ENCODE measurements around the gene PHACTR2.
"Not testable (repeated sequence)": the region's sequence is repeated elsewhere in the genome, so short reads cannot be mapped to it uniquely, and the experiment has no call there.

The PHACTR2 gene

GRCh38 chr6:143655541-143655940 lies 22.2 kb upstream of the PHACTR2 start:
- DNase-seq (ENCODE audit: low spot score in 2 of 2), result no peak
- peaks cover 4% of the 10 kb centered on the region for H3K36me3 Mint-ChIP-seq (ENCODE audit: insufficient read depth)
- H3K27ac Mint-ChIP-seq (ENCODE audit: low read depth), result no peak overlapping the region
- no peaks in the 10 kb centered on the region for H3K27me3 Mint-ChIP-seq
- peaks cover 7% of the 10 kb centered on the region for H3K4me1 Mint-ChIP-seq
- no peak for ATAC-seq (replicated peaks; ENCODE audit: extremely low read depth, poor library complexity, severe bottlenecking)
- H3K9me3 Mint-ChIP-seq, result peaks cover 10% of the 10 kb centered on the region
- no peak overlapping the region for H3K4me3 Mint-ChIP-seq

GRCh38 chr6:143656026-143656425 lies 21.7 kb upstream of the PHACTR2 start:
- H3K27ac Mint-ChIP-seq (ENCODE audit: low read depth), result no peak overlapping the region
- H3K9me3 Mint-ChIP-seq, result peaks cover 10% of the 10 kb centered on the region
- no peak for DNase-seq (ENCODE audit: low spot score in 2 of 2)
- no peaks in the 10 kb centered on the region for H3K27me3 Mint-ChIP-seq
- peaks cover 6% of the 10 kb centered on the region for H3K36me3 Mint-ChIP-seq (ENCODE audit: insufficient read depth)
- no peak for ATAC-seq (replicated peaks; ENCODE audit: extremely low read depth, poor library complexity, severe bottlenecking)
- H3K4me1 Mint-ChIP-seq, result peaks cover 7% of the 10 kb centered on the region
- no peak overlapping the region for H3K4me3 Mint-ChIP-seq

DNA sequence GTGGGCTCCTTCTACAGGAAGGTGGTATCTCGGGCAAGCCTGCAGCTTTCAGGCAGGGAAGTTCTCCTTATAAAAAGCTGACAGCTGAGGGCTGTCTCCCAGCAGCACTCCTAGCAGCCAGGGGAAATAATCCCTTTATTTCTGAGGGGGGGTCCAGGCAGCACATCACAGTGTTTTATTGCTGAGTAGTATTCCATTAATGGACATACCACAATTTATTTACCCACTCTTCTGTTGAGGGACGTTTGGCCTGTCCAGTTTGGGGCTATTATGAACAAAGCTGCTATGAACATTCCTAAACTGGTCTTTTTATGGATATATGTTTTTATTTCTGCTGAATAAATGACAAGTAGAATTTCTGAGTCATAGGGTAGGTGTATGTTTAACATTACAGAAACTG lies 20.0 kb upstream of the PHACTR2 start:
- Mint-ChIP-seq H3K27me3 (no peaks in the 10 kb centered on the region), H3K4me1 (peaks cover 8% of the 10 kb centered on the region), H3K36me3 (ENCODE audit: insufficient read depth) (peaks cover 3% of the 10 kb centered on the region), H3K9me3 (peaks cover 10% of the 10 kb centered on the region), H3K27ac (ENCODE audit: low read depth) (no peak overlapping the region), H3K4me3 (no peak overlapping the region)
- no peak for ATAC-seq (replicated peaks; ENCODE audit: extremely low read depth, poor library complexity, severe bottlenecking)
- DNase-seq (ENCODE audit: low spot score in 2 of 2), result no peak

DNA sequence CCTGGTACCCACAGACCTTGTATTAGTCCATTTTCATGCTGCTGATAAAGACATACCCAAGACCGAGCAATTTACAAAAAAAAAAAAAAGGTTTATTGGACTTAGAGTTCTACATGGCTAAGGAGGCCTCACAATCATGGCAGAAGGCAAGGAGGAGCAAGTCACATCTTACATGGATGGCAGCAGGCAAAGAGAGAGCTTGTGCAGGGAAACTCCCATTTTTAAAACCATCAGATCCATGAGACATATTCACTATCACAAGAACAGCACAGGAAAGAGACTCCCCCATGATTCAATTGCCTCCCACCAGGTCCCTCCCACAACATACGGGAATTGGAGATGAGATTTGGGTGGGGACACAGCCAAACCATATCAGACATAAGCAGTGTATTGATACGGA lies 17.6 kb upstream of the PHACTR2 start:
- H3K27me3 Mint-ChIP-seq; H3K9me3 Mint-ChIP-seq; H3K4me3 Mint-ChIP-seq; ATAC-seq (replicated peaks; ENCODE audit: extremely low read depth, poor library complexity, severe bottlenecking); H3K36me3 Mint-ChIP-seq (ENCODE audit: insufficient read depth); DNase-seq (ENCODE audit: low spot score in 2 of 2); H3K27ac Mint-ChIP-seq (ENCODE audit: low read depth): not testable (repeated sequence)
- peaks cover 16% of the 10 kb centered on the region for H3K4me1 Mint-ChIP-seq

DNA sequence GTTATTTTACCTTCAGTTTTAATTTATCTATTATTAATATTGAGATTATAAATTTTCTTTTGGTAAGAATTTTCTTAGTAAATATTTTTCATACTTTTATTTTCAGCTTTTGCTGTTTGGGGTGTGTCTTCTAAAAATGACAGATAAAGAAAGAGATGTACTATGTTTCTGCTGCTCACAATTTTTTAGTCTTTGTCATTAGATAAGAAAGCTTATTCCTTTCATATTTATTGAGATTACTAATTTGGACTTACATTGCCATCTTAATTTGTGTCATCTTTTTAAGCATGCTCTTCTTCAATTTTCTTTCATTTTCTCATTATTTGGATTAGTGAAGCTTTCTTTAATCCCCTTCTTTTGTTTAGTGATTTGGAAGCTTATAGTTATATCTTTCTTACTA lies 13.6 kb upstream of the PHACTR2 start:
- no peak for ATAC-seq (replicated peaks; ENCODE audit: extremely low read depth, poor library complexity, severe bottlenecking)
- H3K9me3 Mint-ChIP-seq, result peaks cover 27% of the 10 kb centered on the region

GRCh38 chr6:143666007-143666406 lies 11.8 kb upstream of the PHACTR2 start:
- H3K27me3 Mint-ChIP-seq; ATAC-seq (replicated peaks; ENCODE audit: extremely low read depth, poor library complexity, severe bottlenecking); H3K27ac Mint-ChIP-seq (ENCODE audit: low read depth); H3K36me3 Mint-ChIP-seq (ENCODE audit: insufficient read depth); H3K4me3 Mint-ChIP-seq; DNase-seq (ENCODE audit: low spot score in 2 of 2): not testable (repeated sequence)
- Mint-ChIP-seq H3K4me1 (peaks cover 53% of the 10 kb centered on the region), H3K9me3 (peaks cover 18% of the 10 kb centered on the region)

More for the DNA sequence above, 13.6 kb upstream of the PHACTR2 start:
- peaks cover 2% of the 10 kb centered on the region for H3K36me3 Mint-ChIP-seq (ENCODE audit: insufficient read depth)
- DNase-seq (ENCODE audit: low spot score in 2 of 2), result no peak
- no peak overlapping the region for H3K4me3 Mint-ChIP-seq
- H3K27ac Mint-ChIP-seq (ENCODE audit: low read depth), result no peak overlapping the region
- no peaks in the 10 kb centered on the region for H3K27me3 Mint-ChIP-seq
- H3K4me1 Mint-ChIP-seq, result peaks cover 36% of the 10 kb centered on the region

DNA sequence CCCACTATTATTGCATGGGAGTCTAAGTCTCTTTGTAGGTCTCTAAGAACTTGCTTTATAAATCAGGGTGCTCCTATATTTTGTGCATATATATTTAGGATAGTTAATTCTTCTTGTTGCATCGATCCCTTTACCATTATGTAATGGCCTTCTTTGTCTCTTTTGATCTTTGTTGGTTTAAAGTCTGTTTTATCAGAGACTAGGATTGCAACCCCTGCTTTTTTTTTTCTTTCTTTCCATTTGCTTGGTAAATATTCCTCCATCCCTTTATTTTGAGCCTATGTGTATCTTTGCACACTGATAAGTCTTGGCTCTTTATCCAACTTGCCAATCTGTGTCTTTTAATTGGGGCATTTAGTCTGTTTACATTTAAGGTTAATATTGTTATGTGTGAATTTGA lies 8.3 kb upstream of the PHACTR2 start:
- H3K27me3 Mint-ChIP-seq; ATAC-seq (replicated peaks; ENCODE audit: extremely low read depth, poor library complexity, severe bottlenecking); DNase-seq (ENCODE audit: low spot score in 2 of 2); H3K4me3 Mint-ChIP-seq; H3K36me3 Mint-ChIP-seq (ENCODE audit: insufficient read depth); H3K27ac Mint-ChIP-seq (ENCODE audit: low read depth): not testable (repeated sequence)
- H3K9me3 Mint-ChIP-seq, result peaks cover 18% of the 10 kb centered on the region
- H3K4me1 Mint-ChIP-seq, result peaks cover 52% of the 10 kb centered on the region

DNA sequence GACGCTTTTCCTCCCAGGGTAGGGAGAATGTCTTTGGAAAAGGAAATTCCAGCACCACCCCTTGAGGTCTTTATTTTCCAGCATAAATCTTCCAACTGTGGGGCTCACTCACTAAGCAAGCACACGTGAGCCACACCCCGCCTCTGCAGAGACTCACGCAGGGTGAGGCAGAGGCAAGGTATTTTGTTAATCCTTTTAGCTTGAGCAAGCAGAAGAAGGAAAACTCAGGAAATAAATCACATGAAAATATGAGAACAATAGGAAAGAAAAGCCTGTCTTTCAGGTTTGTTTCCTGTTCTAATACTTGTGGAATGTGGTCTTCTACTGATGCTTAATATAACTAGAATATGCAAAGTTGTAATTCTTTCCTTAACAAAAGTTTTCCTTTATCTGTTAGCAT lies 4.1 kb upstream of the PHACTR2 start:
- peaks cover 42% of the 10 kb centered on the region for H3K4me1 Mint-ChIP-seq
- DNase-seq (ENCODE audit: low spot score in 2 of 2) (no peak), ATAC-seq (replicated peaks; ENCODE audit: extremely low read depth, poor library complexity, severe bottlenecking) (no peak)
- H3K9me3 Mint-ChIP-seq, result peaks cover 5% of the 10 kb centered on the region
- peaks cover 5% of the 10 kb centered on the region for H3K36me3 Mint-ChIP-seq (ENCODE audit: insufficient read depth)
- H3K4me3 Mint-ChIP-seq, result no peak overlapping the region
- H3K27ac Mint-ChIP-seq (ENCODE audit: low read depth), result no peak overlapping the region
- H3K27me3 Mint-ChIP-seq, result no peaks in the 10 kb centered on the region

- Mint-ChIP-seq H3K4me3 (no peak overlapping the region), H3K36me3 (ENCODE audit: insufficient read depth) (peaks cover 5% of the 10 kb centered on the region), H3K27ac (ENCODE audit: low read depth) (no peak overlapping the region), H3K27me3 (no peaks in the 10 kb centered on the region), H3K4me1 (peaks cover 38% of the 10 kb centered on the region), H3K9me3 (no peaks in the 10 kb centered on the region)
- ATAC-seq (replicated peaks; ENCODE audit: extremely low read depth, poor library complexity, severe bottlenecking), result no peak
- DNase-seq (ENCODE audit: low spot score in 2 of 2), result no peak
These were observed 3.0 kb upstream of the PHACTR2 start for GRCh38 chr6:143674483-143675381.

- Mint-ChIP-seq H3K27me3 (no peaks in the 10 kb centered on the region), H3K4me3 (no peak overlapping the region), H3K27ac (ENCODE audit: low read depth) (no peak overlapping the region), H3K4me1 (peaks cover 36% of the 10 kb centered on the region), H3K9me3 (no peaks in the 10 kb centered on the region), H3K36me3 (ENCODE audit: insufficient read depth) (peaks cover 4% of the 10 kb centered on the region)
- DNase-seq (ENCODE audit: low spot score in 2 of 2) (no peak), ATAC-seq (replicated peaks; ENCODE audit: extremely low read depth, poor library complexity, severe bottlenecking) (no peak)
These were observed 2.3 kb upstream of the PHACTR2 start for GRCh38 chr6:143675382-143675900.

DNA sequence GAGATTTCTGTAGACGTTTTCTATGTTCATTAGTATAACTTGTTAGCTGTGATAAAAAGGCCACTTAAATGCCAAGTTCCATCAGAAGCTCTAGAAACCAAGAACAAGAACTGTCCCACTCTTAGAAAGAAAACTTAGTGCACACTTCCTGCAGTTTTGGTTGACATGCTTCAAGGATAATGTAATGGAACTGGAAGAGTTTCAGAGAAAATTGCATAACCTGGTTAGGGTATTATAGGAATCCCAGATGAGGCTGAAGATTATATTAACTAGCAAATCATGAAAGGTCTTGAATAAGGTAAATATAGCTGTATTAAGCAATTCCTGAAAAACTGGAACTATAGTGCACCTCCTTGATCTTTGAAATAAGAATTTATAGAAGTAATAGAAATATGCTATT lies 1.8 kb upstream of the PHACTR2 start:
- DNase-seq (ENCODE audit: low spot score in 2 of 2) (no peak), ATAC-seq (replicated peaks; ENCODE audit: extremely low read depth, poor library complexity, severe bottlenecking) (no peak)
- Mint-ChIP-seq H3K27ac (ENCODE audit: low read depth) (no peak overlapping the region), H3K9me3 (no peaks in the 10 kb centered on the region), H3K27me3 (no peaks in the 10 kb centered on the region), H3K4me3 (no peak overlapping the region), H3K4me1 (peaks cover 37% of the 10 kb centered on the region), H3K36me3 (ENCODE audit: insufficient read depth) (peaks cover 3% of the 10 kb centered on the region)

DNA sequence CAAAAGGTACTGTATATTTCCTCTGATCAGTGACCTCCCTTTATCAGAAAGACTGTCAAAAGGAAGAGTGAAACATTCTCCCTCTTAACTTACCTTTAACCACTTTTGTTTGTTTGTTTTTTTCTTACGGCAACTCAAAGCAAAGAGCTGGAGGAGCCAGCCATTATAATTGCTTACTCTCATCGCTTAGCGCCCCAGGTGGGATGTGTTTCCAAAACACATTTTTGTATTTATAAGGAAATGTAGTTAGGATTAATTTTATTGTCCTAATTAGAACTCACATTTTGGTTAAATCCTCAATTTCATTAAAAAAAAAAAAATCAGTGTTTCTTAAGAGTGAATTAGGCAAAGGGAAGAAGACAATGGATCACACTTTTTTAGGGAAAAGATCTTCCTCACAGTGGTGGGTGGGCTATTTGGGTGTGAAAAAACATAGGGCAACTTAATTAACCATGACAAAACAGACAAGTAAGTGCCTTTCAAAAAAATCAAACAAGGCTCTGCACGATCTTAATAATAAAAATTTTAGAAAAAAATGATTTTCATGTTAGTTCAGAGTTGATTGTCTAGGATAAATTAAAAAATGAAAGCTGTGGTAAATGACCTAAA lies 1.2 kb upstream of the PHACTR2 start:
- H3K36me3 Mint-ChIP-seq (ENCODE audit: insufficient read depth), result peaks cover 3% of the 10 kb centered on the region
- no peaks in the 10 kb centered on the region for H3K9me3 Mint-ChIP-seq
- ATAC-seq (replicated peaks; ENCODE audit: extremely low read depth, poor library complexity, severe bottlenecking) (no peak), DNase-seq (ENCODE audit: low spot score in 2 of 2) (no peak)
- H3K27me3 Mint-ChIP-seq, result no peaks in the 10 kb centered on the region
- H3K4me3 Mint-ChIP-seq, result no peak overlapping the region
- no peak overlapping the region for H3K27ac Mint-ChIP-seq (ENCODE audit: low read depth)
- peaks cover 38% of the 10 kb centered on the region for H3K4me1 Mint-ChIP-seq

- Mint-ChIP-seq H3K36me3 (ENCODE audit: insufficient read depth) (peaks cover 3% of the 10 kb centered on the region), H3K27ac (ENCODE audit: low read depth) (no peak overlapping the region), H3K4me1 (peaks cover 46% of the 10 kb centered on the region), H3K9me3 (peaks cover 6% of the 10 kb centered on the region), H3K27me3 (no peaks in the 10 kb centered on the region), H3K4me3 (peak overlapping the region; percentile 57)
- DNase-seq (ENCODE audit: low spot score in 2 of 2) (no peak), ATAC-seq (replicated peaks; ENCODE audit: extremely low read depth, poor library complexity, severe bottlenecking) (no peak)
These were observed 231 bp upstream of the PHACTR2 start for GRCh38 chr6:143677577-143677890.

Data from central memory CD8-positive, alpha-beta T cell (primary cell).